Astrocyte (in vitro differentiated cells and primary cell): ENCODE measurements around the gene FOXP2. TPM values are rescaled to one million over a fixed set of nuclear protein-coding genes. Genes with fewer than 3 reads are reported as not detected.
A peak's percentile ranks its signal among the peaks of the same experiment; 100 is the strongest.

Source experiments
- DNase-seq: peaks from one replicate; pipeline ENCODE4 v3.0.0-alpha.2; 2010; ENCODE audit warnings: low read depth
- FAIRE-seq: peaks from 2 replicates; lab custom pipeline; 2011; peaks lifted over from hg19 to GRCh38; lab: Jason Lieb, UNC
- H2AFZ ChIP-seq: 2 replicates; pipeline ENCODE4 v1.6.0; 2012; ENCODE audit warnings: low read depth, low read length, inconsistent platforms
- H3K27ac ChIP-seq: 2 replicates; pipeline ENCODE4 v1.5.1; 2011; ENCODE audit warnings: low read depth, low read length, inconsistent platforms
- H3K27me3 ChIP-seq: 2 replicates; pipeline ENCODE4 v1.6.0; 2011; ENCODE audit warnings: low read length, inconsistent platforms; ENCODE audit not compliant: insufficient read depth
- H3K36me3 ChIP-seq: 2 replicates; pipeline ENCODE4 v1.5.1; 2011; ENCODE audit warnings: low read length, inconsistent platforms; ENCODE audit not compliant: insufficient read depth
- H3K4me1 ChIP-seq: 2 replicates; pipeline ENCODE4 v1.5.1; 2011; ENCODE audit warnings: low read length, inconsistent platforms; ENCODE audit not compliant: insufficient read depth
- H3K4me2 ChIP-seq: 2 replicates; pipeline ENCODE4 v1.6.0; 2012; ENCODE audit warnings: low read length, inconsistent platforms
- H3K4me3 ChIP-seq: 2 replicates; pipeline ENCODE4 v1.5.1; 2011; ENCODE audit warnings: low read depth, mild to moderate bottlenecking, low read length, inconsistent platforms; ENCODE audit not compliant: insufficient read depth
- H3K79me2 ChIP-seq: 2 replicates; pipeline ENCODE4 v1.6.0; 2012; ENCODE audit warnings: mild to moderate bottlenecking, low read length, inconsistent platforms; ENCODE audit not compliant: insufficient read depth
- H3K9ac ChIP-seq: 2 replicates; pipeline ENCODE4 v1.6.0; 2012; ENCODE audit warnings: mild to moderate bottlenecking, low read length, inconsistent platforms
- H3K9me3 ChIP-seq: 2 replicates; pipeline ENCODE4 v1.5.1; 2012; ENCODE audit warnings: low read depth, mild to moderate bottlenecking, low read length, inconsistent platforms; ENCODE audit not compliant: insufficient read depth
- H4K20me1 ChIP-seq: 2 replicates; pipeline ENCODE4 v1.6.0; 2012; ENCODE audit warnings: low read length, inconsistent platforms; ENCODE audit not compliant: insufficient read depth
- H3K27ac Mint-ChIP-seq: one replicate; pipeline ENCODE4 v1.8.0; 2021; ENCODE audit warnings: mild to moderate bottlenecking, mixed read lengths; ENCODE audit not compliant: unreplicated experiment
- H3K27me3 Mint-ChIP-seq: one replicate; pipeline ENCODE4 v1.8.0; 2021; ENCODE audit warnings: low read depth, mixed read lengths; ENCODE audit not compliant: unreplicated experiment
- H3K36me3 Mint-ChIP-seq: one replicate; pipeline ENCODE4 v1.8.0; 2021; ENCODE audit warnings: low read depth, mixed read lengths; ENCODE audit not compliant: unreplicated experiment
- H3K4me1 Mint-ChIP-seq: one replicate; pipeline ENCODE4 v1.8.0; 2021; ENCODE audit warnings: low read depth, mixed read lengths; ENCODE audit not compliant: unreplicated experiment
- H3K4me3 Mint-ChIP-seq: one replicate; pipeline ENCODE4 v1.8.0; 2021; ENCODE audit warnings: mild to moderate bottlenecking, moderate library complexity, mixed read lengths; ENCODE audit not compliant: unreplicated experiment
- H3K9me3 Mint-ChIP-seq: one replicate; pipeline ENCODE4 v1.8.0; 2021; ENCODE audit warnings: mild to moderate bottlenecking, mixed read lengths; ENCODE audit not compliant: unreplicated experiment
- CTCF ChIP-seq: IDR thresholded peaks from 2 replicates; pipeline ENCODE4 v1.5.1; 2011; ENCODE audit warnings: low read depth, mild to moderate bottlenecking, inconsistent platforms, low read length, moderate library complexity; ENCODE audit not compliant: insufficient read depth
- EZH2 ChIP-seq: IDR thresholded peaks from 2 replicates; pipeline ENCODE4 v1.6.1; 2012; ENCODE audit warnings: mild to moderate bottlenecking, low read length, inconsistent platforms; ENCODE audit not compliant: insufficient read depth
- total RNA-seq: library from RNA; stranded (reverse); gene quantifications from 2 replicates; pipeline ENCODE4 v1.2.1, GENCODE V29; 2021

The FOXP2 gene
- total RNA-seq, 1 donor from 2014 or later = 3.4 TPM

- no peak overlapping the region for H3K4me3 Mint-ChIP-seq
- no peaks in the 10 kb centered on the region for H3K36me3 ChIP-seq
- H3K27ac Mint-ChIP-seq = no peak overlapping the region
- DNase-seq (no peak), FAIRE-seq (no peak)
- H3K27me3 ChIP-seq = no peaks in the 10 kb centered on the region
- no peaks in the 10 kb centered on the region for H4K20me1 ChIP-seq
- H3K27ac ChIP-seq = no peak overlapping the region
- H3K4me3 ChIP-seq = no peak overlapping the region
- no peaks in the 10 kb centered on the region for H3K36me3 Mint-ChIP-seq
- no peaks in the 10 kb centered on the region for H3K27me3 Mint-ChIP-seq
- H3K9ac ChIP-seq = no peak overlapping the region
- no peaks in the 10 kb centered on the region for H3K9me3 ChIP-seq
- H2AFZ ChIP-seq = no peak overlapping the region
- no peaks in the 10 kb centered on the region for H3K9me3 Mint-ChIP-seq
- H3K4me2 ChIP-seq = peak overlapping the region; percentile 88
- TF ChIP-seq EZH2 (no peak), CTCF (no peak)
- H3K4me1 ChIP-seq = peaks cover 8% of the 10 kb centered on the region
- no peaks in the 10 kb centered on the region for H3K79me2 ChIP-seq
- H3K4me1 Mint-ChIP-seq = peaks cover 10% of the 10 kb centered on the region
These were observed 857 bp upstream of the FOXP2 start for GRCh38 chr7:114413761-114414155.

GRCh38 chr7:114415064-114415989 lies 712 bp downstream of the FOXP2 start:
- peak overlapping the region; percentile 49 for H2AFZ ChIP-seq
- FAIRE-seq = no peak
- TF ChIP-seq CTCF = no peak
- TF ChIP-seq EZH2 = no peak

More at GRCh38 chr7:114415064-114415989, 712 bp downstream of the FOXP2 start:
- Histone ChIP-seq H3K9ac (peak overlapping the region; percentile 54), H3K4me1 (peaks cover 8% of the 10 kb centered on the region), H4K20me1 (no peaks in the 10 kb centered on the region), H3K36me3 (no peaks in the 10 kb centered on the region), H3K27ac (no peak overlapping the region), H3K4me3 (peak overlapping the region; percentile 59), H3K4me2 (peak overlapping the region; percentile 88), H3K27me3 (no peaks in the 10 kb centered on the region), H3K79me2 (no peaks in the 10 kb centered on the region), H3K9me3 (no peaks in the 10 kb centered on the region)
- H3K9me3 Mint-ChIP-seq = no peaks in the 10 kb centered on the region
- no peak overlapping the region for H3K27ac Mint-ChIP-seq
- no peak overlapping the region for H3K4me3 Mint-ChIP-seq
- H3K27me3 Mint-ChIP-seq = no peaks in the 10 kb centered on the region
- DNase-seq = no peak
- H3K4me1 Mint-ChIP-seq = peaks cover 4% of the 10 kb centered on the region
- no peaks in the 10 kb centered on the region for H3K36me3 Mint-ChIP-seq
